ENCODE data around the gene LCE4A.

- TF ChIP-seq CTCF (IDR thresholded peaks at IDR 0.05) (no peak), JUNB (IDR thresholded peaks at IDR 0.05) (no peak), RAD21 (conservative IDR thresholded peaks at IDR 0.05 in 1 of 2, IDR thresholded peaks at IDR 0.05 in 1 of 2) (no peak), KDM1A (IDR thresholded peaks at IDR 0.05; ENCODE audit: low read depth) (no peak)
Measured at GRCh38 chr1:152728986-152729385, 21.0 kb downstream of the LCE4A start.

Measured in A549 (cell line).